ENCODE data around the gene SUN2.

- TF ChIP-seq EZH2phosphoT487 (IDR thresholded peaks at IDR 0.05; ENCODE audit: low read depth) = no peak
- no peak for TF ChIP-seq CTCF (IDR thresholded peaks at IDR 0.05; ENCODE audit: low read depth, low read length)
These were observed 34.2 kb downstream of the SUN2 start for GRCh38 chr22:38721551-38721950.
